Measurements from ENCODE around the gene CELA3B. TPM values are rescaled to one million over a fixed set of nuclear protein-coding genes. Genes with fewer than 3 reads are reported as not detected.

CELA3B gene
- total RNA-seq, 1 donor from 2014 or later = not detected

DNA sequence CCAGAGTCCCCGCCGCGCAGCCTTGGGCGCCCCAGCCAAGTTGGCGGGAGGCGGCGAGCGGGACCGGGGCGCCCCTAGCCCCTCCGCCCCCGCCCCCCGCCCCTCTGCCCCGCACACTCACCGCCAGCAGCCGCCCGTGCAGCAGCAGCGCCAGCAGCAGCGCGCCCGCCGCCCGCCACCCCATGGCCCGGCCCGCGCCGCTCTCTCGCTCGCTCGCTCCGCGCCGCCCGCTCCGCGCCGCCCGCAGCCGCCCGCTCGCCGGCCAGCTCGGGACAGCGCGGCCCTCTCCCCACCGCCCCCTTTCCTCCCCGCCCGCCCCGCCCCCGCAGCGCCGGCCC lies 39.8 kb upstream of the CELA3B start, which contains the start of gene HSPG2:
HSPG2 (minus strand) TSS at position 277 of the 338 bp plus-strand sequence; CDS start at position 184, 93 bp downstream.
- Histone ChIP-seq H3K27me3 (ENCODE audit: control insufficient read depth, insufficient read depth, low read length) (no peaks in the 10 kb centered on the region), H3K36me3 (ENCODE audit: control insufficient read depth, insufficient read depth, low read length) (no peaks in the 10 kb centered on the region), H3K4me3 (ENCODE audit: low read depth, low read length) (peak within 1 kb of the TSS; percentile 45)
- TF ChIP-seq, protein P1, sequence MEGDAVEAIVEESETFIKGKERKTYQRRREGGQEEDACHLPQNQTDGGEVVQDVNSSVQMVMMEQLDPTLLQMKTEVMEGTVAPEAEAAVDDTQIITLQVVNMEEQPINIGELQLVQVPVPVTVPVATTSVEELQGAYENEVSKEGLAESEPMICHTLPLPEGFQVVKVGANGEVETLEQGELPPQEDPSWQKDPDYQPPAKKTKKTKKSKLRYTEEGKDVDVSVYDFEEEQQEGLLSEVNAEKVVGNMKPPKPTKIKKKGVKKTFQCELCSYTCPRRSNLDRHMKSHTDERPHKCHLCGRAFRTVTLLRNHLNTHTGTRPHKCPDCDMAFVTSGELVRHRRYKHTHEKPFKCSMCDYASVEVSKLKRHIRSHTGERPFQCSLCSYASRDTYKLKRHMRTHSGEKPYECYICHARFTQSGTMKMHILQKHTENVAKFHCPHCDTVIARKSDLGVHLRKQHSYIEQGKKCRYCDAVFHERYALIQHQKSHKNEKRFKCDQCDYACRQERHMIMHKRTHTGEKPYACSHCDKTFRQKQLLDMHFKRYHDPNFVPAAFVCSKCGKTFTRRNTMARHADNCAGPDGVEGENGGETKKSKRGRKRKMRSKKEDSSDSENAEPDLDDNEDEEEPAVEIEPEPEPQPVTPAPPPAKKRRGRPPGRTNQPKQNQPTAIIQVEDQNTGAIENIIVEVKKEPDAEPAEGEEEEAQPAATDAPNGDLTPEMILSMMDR (IDR thresholded peaks at IDR 0.05; ENCODE audit: insufficient read depth, low read length, severe bottlenecking) = no peak
- no peak for DNase-seq (ENCODE audit: low read depth)
- no peak for FAIRE-seq

DNA sequence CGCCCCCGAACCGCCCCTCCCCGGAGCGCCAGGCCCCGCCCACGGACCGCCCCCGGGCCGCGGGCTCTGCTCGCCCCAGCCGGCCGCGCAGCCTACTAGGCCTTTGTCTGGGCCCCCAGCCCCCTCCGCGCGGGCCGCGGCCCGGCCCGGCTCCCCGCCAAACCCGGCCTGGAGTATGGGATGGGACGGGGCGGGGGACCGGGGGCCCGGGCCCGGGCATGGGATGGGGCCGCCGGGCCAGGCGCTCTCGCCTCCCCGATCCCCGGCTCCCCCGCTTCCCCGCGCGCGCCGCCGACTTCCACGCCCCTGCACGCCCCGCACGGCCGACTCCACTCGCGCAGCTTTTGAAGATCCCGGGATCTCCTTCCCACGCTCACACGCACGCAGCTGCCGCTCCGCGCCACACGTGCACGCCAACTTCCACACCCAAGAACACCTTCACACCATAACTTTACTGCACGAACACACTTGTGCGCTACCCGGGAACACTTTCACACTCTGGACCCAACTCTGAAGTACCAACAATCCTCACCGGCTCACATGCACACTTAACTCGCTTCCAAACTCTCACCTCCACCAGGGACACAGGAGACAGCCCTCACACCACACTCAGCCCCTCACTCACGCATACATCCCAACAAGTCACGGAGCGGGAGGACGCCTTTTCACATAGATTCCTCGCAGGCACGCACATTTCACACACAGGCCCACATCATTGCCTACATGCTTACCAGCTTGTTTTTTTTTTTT lies 39.3 kb upstream of the CELA3B start:
- no peak for DNase-seq (ENCODE audit: low read depth)
- no peaks in the 10 kb centered on the region for H3K27me3 ChIP-seq (ENCODE audit: control insufficient read depth, insufficient read depth, low read length)
- TF ChIP-seq, protein P1 (IDR thresholded peaks at IDR 0.05; ENCODE audit: insufficient read depth, low read length, severe bottlenecking) = no peak
- H3K36me3 ChIP-seq (ENCODE audit: control insufficient read depth, insufficient read depth, low read length) = no peaks in the 10 kb centered on the region
- H3K4me3 ChIP-seq (ENCODE audit: low read depth, low read length) = peak overlapping the region; percentile 33
- FAIRE-seq = no peak

DNA sequence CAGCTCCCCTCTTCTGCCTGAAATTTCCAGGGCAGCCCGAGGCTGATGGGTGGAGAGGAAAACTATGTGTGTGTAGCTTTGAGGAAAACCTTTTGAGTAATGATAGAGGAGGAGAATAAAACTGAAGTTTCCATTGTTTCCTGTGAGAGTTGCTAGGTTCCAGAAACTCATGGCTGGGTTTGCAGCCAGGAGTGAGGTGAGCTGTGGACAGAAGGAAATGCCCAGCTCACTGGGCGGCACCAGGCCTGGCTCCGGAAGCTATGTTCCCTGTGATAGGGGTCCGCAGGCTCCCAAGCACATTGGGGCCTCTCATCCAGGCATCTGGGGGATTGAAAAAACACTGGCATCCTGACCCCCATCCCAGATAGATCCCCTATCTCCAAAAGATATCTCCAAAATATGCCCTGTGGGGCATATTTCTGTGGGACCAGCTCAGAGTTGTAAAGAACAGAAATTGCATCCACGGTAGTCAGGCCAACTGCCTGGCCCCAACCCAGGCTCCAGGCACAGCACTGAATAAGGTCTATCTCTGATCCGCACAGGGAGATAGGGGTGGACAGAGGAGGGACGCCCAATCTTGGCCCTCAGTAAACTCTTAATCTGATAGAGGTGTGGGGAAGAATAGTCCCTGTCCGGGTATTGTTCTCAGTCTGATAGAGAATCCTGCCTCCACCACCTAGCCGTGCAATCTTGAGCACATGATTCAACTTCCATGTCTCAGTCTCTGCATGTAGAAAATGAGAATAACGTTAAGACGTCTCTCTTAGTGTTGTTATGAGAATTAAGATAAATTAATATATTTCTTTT lies 37.9 kb upstream of the CELA3B start:
- TF ChIP-seq, protein P1 (IDR thresholded peaks at IDR 0.05; ENCODE audit: insufficient read depth, low read length, severe bottlenecking) = no peak
- H3K27me3 ChIP-seq (ENCODE audit: control insufficient read depth, insufficient read depth, low read length) = no peaks in the 10 kb centered on the region
- DNase-seq (ENCODE audit: low read depth) (no peak), FAIRE-seq (no peak)
- H3K36me3 ChIP-seq (ENCODE audit: control insufficient read depth, insufficient read depth, low read length) = no peaks in the 10 kb centered on the region
- no peak overlapping the region for H3K4me3 ChIP-seq (ENCODE audit: low read depth, low read length)

DNA sequence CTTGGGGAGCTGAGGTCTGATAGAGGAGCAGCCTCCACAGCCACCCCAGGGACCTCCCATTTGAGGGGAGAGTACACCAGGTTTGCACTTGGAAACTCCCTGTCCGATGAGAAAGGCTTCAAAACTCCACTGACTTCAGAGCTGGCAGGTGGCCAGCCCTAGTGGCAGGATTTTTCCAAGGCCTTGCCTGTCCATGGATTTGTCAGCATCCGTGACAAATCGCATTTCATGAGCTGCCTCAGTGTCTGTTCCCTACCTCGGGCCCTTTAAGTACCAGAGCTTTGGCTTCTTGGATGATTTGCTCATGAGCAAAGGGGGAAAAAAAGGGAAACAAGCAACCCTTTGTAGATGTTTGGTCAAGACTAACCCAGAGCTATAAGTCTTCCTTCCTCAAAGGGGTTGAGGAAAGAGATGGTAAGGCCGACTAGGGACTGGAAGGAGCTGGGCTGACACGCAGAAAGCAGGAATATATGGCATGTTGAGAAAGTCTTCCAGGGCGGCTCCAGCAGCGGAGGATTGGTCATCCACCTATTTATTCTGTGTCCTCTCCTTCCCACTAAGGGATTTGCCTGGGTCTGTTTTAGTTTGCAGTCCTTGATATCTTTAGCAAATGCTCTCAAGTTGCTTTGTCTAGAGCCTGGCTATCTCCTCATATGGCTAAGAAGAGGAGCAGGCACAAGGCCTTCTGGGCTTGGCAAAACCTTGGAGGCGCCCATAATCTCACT lies 37.0 kb upstream of the CELA3B start:
- H3K36me3 ChIP-seq (ENCODE audit: control insufficient read depth, insufficient read depth, low read length) = no peaks in the 10 kb centered on the region
- TF ChIP-seq, protein P1 (IDR thresholded peaks at IDR 0.05; ENCODE audit: insufficient read depth, low read length, severe bottlenecking) = peak; percentile 70
- DNase-seq (ENCODE audit: low read depth) (peak; percentile 97), FAIRE-seq (no peak)
- H3K27me3 ChIP-seq (ENCODE audit: control insufficient read depth, insufficient read depth, low read length) = no peaks in the 10 kb centered on the region
- no peak overlapping the region for H3K4me3 ChIP-seq (ENCODE audit: low read depth, low read length)

DNA sequence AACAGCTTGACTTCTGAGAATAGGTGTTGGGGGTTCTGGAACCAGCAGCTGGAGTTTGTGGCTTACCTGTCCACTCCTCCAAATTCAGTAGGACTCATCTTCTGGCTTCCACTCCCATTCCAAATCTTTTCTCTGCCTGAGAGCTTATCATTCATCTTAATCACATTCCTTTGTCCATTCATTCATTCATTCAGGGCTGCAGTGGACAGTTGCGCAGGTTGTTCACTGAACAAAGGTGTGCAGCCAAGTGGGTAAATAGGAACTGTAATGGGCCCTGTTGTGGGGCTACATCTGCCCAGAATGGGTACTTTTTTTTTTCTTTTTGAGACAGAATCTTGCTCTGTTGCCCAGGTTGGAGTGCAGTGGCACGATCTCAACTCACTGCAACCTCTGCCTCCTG lies 36.3 kb upstream of the CELA3B start:
- Histone ChIP-seq H3K36me3 (ENCODE audit: control insufficient read depth, insufficient read depth, low read length) (no peaks in the 10 kb centered on the region), H3K4me3 (ENCODE audit: low read depth, low read length) (no peak overlapping the region), H3K27me3 (ENCODE audit: control insufficient read depth, insufficient read depth, low read length) (no peaks in the 10 kb centered on the region)
- no peak for FAIRE-seq
- DNase-seq (ENCODE audit: low read depth) = no peak
- TF ChIP-seq, protein P1 (IDR thresholded peaks at IDR 0.05; ENCODE audit: insufficient read depth, low read length, severe bottlenecking) = no peak
